WTC11 (cell line): Measurements from ENCODE around the gene BRSK1. TPM values are rescaled to one million over a fixed set of nuclear protein-coding genes. Genes with fewer than 3 reads are reported as not detected.

ENCODE experiments used
- ATAC-seq: fragments of 200-7000 bp; cut with Tn5 transposase; 2 replicates; pipeline ENCODE4 v1.10.0; 2021; ENCODE audit warnings: mild to moderate bottlenecking, moderate library complexity
- Bru-seq: library from RNA; stranded (reverse); fragments of 400-500 nt; gene quantifications from one replicate; lab custom pipeline; 2021; lab: Mats Ljungman, UMichigan
- CTCF ChIA-PET: fragments of 300-600 bp; sonication (Branson Sonifier 250); formaldehyde crosslinking; loops from one replicate; lab custom pipeline; 2021; ENCODE audit warnings: antibody characterized with exemption; lab: Charles Lee
- POLR2A ChIA-PET: fragments of 350-600 bp; sonication (Branson Sonifier 250); formaldehyde crosslinking; loops from one replicate; lab custom pipeline; 2021; ENCODE audit warnings: antibody characterized with exemption; lab: Charles Lee
- DNase-seq: peaks from one replicate; pipeline ENCODE4 v3.0.0; 2021; ENCODE audit warnings: low spot score
- H3K27ac Mint-ChIP-seq: 2 replicates; pipeline ENCODE4 v1.8.0; 2021; ENCODE audit warnings: mixed read lengths
- H3K27me3 Mint-ChIP-seq: 2 replicates; pipeline ENCODE4 v1.8.0; 2021; ENCODE audit warnings: low read depth, mild to moderate bottlenecking, moderate library complexity, mixed read lengths
- H3K36me3 Mint-ChIP-seq: 2 replicates; pipeline ENCODE4 v1.8.0; 2021; ENCODE audit warnings: mixed read lengths
- H3K4me1 Mint-ChIP-seq: 2 replicates; pipeline ENCODE4 v1.8.0; 2022; ENCODE audit warnings: mixed read lengths
- H3K4me3 Mint-ChIP-seq: 2 replicates; pipeline ENCODE4 v1.8.0; 2021; ENCODE audit warnings: mild to moderate bottlenecking, moderate library complexity, mixed read lengths
- H3K9me3 Mint-ChIP-seq: 2 replicates; pipeline ENCODE4 v1.8.0; 2021; ENCODE audit warnings: mixed read lengths
- AFF4 ChIP-seq: sonication (generic); formaldehyde crosslinking; IDR thresholded peaks from 2 replicates; pipeline ENCODE4 v1.8.1; 2023; ENCODE audit warnings: mild to moderate bottlenecking, missing genetic modification reagents, borderline replicate concordance
- ATF3 ChIP-seq: sonication (generic); formaldehyde crosslinking; conservative IDR thresholded peaks from 2 replicates; pipeline ENCODE4 v1.8.1; 2022; ENCODE audit warnings: mild to moderate bottlenecking, missing genetic modification reagents
- ETV6 ChIP-seq: sonication (generic); formaldehyde crosslinking; IDR thresholded peaks from 2 replicates; pipeline ENCODE4 v1.8.1; 2022; ENCODE audit warnings: mild to moderate bottlenecking, missing genetic modification reagents
- GTF2I ChIP-seq: fragments of 250-450 bp; sonication (Bioruptor Pico); conservative IDR thresholded peaks from 2 replicates; pipeline ENCODE4 v1.4.0; 2021; ENCODE audit warnings: mild to moderate bottlenecking
- HMGXB4 ChIP-seq: sonication (generic); formaldehyde crosslinking; IDR thresholded peaks from 2 replicates; pipeline ENCODE4 v1.8.1; 2023; ENCODE audit warnings: mild to moderate bottlenecking, moderate library complexity, missing genetic modification reagents
- NFATC4 ChIP-seq: fragments of 250-450 bp; sonication (Bioruptor Pico); IDR thresholded peaks from 2 replicates; pipeline ENCODE4 v1.9.0; 2021; ENCODE audit warnings: mild to moderate bottlenecking
- NR3C1 ChIP-seq: sonication (generic); formaldehyde crosslinking; conservative IDR thresholded peaks from 2 replicates; pipeline ENCODE4 v1.8.1; 2023; ENCODE audit warnings: low read depth, mild to moderate bottlenecking, missing genetic modification reagents
- SMAD3 ChIP-seq: sonication (generic); formaldehyde crosslinking; IDR thresholded peaks from 2 replicates; pipeline ENCODE4 v1.8.0; 2022; ENCODE audit warnings: missing genetic modification reagents, mild to moderate bottlenecking, borderline replicate concordance
- SMAD4 ChIP-seq: sonication (generic); formaldehyde crosslinking; IDR thresholded peaks from 2 replicates; pipeline ENCODE4 v1.8.0; 2022; ENCODE audit warnings: mild to moderate bottlenecking, missing genetic modification reagents
- SOX15 ChIP-seq: fragments of 250-450 bp; sonication (Bioruptor Pico); IDR thresholded peaks from 2 replicates; pipeline ENCODE4 v1.9.0; 2021; ENCODE audit warnings: mild to moderate bottlenecking
- ZNF121 ChIP-seq: sonication (generic); formaldehyde crosslinking; IDR thresholded peaks from 2 replicates; pipeline ENCODE4 v1.8.0; 2023; ENCODE audit warnings: missing genetic modification reagents
- ZNF219 ChIP-seq: sonication (generic); formaldehyde crosslinking; IDR thresholded peaks from 2 replicates; pipeline ENCODE4 v1.8.0; 2023; ENCODE audit warnings: missing genetic modification reagents, mild to moderate bottlenecking, borderline replicate concordance
- ZNF317 ChIP-seq: sonication (generic); formaldehyde crosslinking; IDR thresholded peaks from 2 replicates; pipeline ENCODE4 v1.8.1; 2023; ENCODE audit warnings: low read depth, mild to moderate bottlenecking, moderate library complexity, missing genetic modification reagents, borderline replicate concordance
- ZNF396 ChIP-seq: fragments of 250-450 bp; sonication (Bioruptor Pico); IDR thresholded peaks from 2 replicates; pipeline ENCODE4 v1.8.0; 2021; ENCODE audit warnings: mild to moderate bottlenecking, moderate library complexity, borderline replicate concordance
- long read RNA-seq, 3 experiments: library from RNA in 1 of 3; library from capped mRNA in 1 of 3; library from polyadenylated mRNA in 1 of 3; unstranded in 2 of 3; stranded (forward) in 1 of 3; transcript quantifications; one replicate each; pipeline ENCODE4 v2.0.0, GENCODE V29; 2021
- total RNA-seq: library from RNA; stranded (reverse); gene quantifications from 3 replicates; pipeline ENCODE4 v1.2.3, GENCODE V29; 2021
- TF ChIP-seq, protein P1 (sequence below): fragments of 250-450 bp; sonication (Bioruptor Pico); IDR thresholded peaks from 2 replicates; pipeline ENCODE4 v1.8.0; 2021; ENCODE audit warnings: mild to moderate bottlenecking
- TF ChIP-seq, protein P2 (sequence below): fragments of 250-450 bp; sonication (Bioruptor Pico); IDR thresholded peaks from 2 replicates; pipeline ENCODE4 v1.9.0; 2021; ENCODE audit warnings: mild to moderate bottlenecking
- TF ChIP-seq, protein P3 (sequence below): fragments of 250-450 bp; sonication (Bioruptor Pico); conservative IDR thresholded peaks from 2 replicates; pipeline ENCODE4 v1.9.0; 2021; ENCODE audit warnings: mild to moderate bottlenecking

Gene BRSK1
- total RNA-seq (49.2 to 52.4 TPM (median 49.7 TPM) in 3 replicates), Bru-seq, nascent RNA (percentile 49 among the genes with signal in this experiment)
- long read RNA-seq, experiment 1, partial matches to known transcripts, result 8 of 17 reads
- long read RNA-seq, experiment 1, other reads (novel, unspliced or antisense), result 7 of 17 reads
- long read RNA-seq, experiment 2, partial matches to known transcripts, result 12 of 23 reads
- long read RNA-seq, experiment 2, other reads (novel, unspliced or antisense), result 9 of 23 reads
- long read RNA-seq, experiment 3, result 0 reads

GRCh38 chr19:55283548-55284377, at the start of gene BRSK1:
BRSK1 (plus strand) TSS chr19:55283997; CDS start chr19:55284443, 446 bp downstream.
- Mint-ChIP-seq H3K27ac (no peak within 1 kb of the TSS), H3K27me3 (no peaks in the 10 kb centered on the region), H3K4me1 (peaks cover 23% of the 10 kb centered on the region), H3K4me3 (peak within 1 kb of the TSS; percentile 69), H3K9me3 (no peaks in the 10 kb centered on the region), H3K36me3 (no peaks in the 10 kb centered on the region)
- no peak for ATAC-seq
- ChIA-PET CTCF (interaction anchor here (0.7 to 1.0 kb wide), 2 partner anchors 18 to 137 kb away, joined by 3 to 5 read pairs; no protein-coding TSS in a partner anchor), POLR2A (interaction anchor here (0.6 to 1.3 kb wide), 2 partner anchors 25 to 34 kb away, joined by 3 read pairs; partner anchors contain the start of gene PPP6R1)
- TF ChIP-seq HMGXB4 (CRISPR knock-in tag) (no peak), SMAD4 (CRISPR knock-in tag) (no peak), ATF3 (CRISPR knock-in tag) (no peak)
- peak; percentile 84 for DNase-seq

- no peak for DNase-seq
- ChIA-PET CTCF (no interaction called here), POLR2A (no interaction called here)
- ATAC-seq, result no peak
- H3K36me3 Mint-ChIP-seq, result peaks cover 46% of the 10 kb centered on the region
- no peak overlapping the region for H3K27ac Mint-ChIP-seq
- no peaks in the 10 kb centered on the region for H3K4me1 Mint-ChIP-seq
- no peak overlapping the region for H3K4me3 Mint-ChIP-seq
- no peaks in the 10 kb centered on the region for H3K27me3 Mint-ChIP-seq
- no peaks in the 10 kb centered on the region for H3K9me3 Mint-ChIP-seq
- TF ChIP-seq, protein P1, sequence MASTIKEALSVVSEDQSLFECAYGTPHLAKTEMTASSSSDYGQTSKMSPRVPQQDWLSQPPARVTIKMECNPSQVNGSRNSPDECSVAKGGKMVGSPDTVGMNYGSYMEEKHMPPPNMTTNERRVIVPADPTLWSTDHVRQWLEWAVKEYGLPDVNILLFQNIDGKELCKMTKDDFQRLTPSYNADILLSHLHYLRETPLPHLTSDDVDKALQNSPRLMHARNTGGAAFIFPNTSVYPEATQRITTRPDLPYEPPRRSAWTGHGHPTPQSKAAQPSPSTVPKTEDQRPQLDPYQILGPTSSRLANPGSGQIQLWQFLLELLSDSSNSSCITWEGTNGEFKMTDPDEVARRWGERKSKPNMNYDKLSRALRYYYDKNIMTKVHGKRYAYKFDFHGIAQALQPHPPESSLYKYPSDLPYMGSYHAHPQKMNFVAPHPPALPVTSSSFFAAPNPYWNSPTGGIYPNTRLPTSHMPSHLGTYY (CRISPR knock-in tag), result no peak
- TF ChIP-seq GTF2I (no peak), ZNF396 (no peak), NR3C1 (no peak), AFF4 (no peak), SMAD3 (CRISPR knock-in tag) (no peak), SOX15 (CRISPR knock-in tag) (no peak), NFATC4 (CRISPR knock-in tag) (no peak), ZNF219 (CRISPR knock-in tag) (no peak), ZNF121 (no peak), ETV6 (CRISPR knock-in tag) (no peak), ZNF317 (no peak)
- TF ChIP-seq, protein P2, sequence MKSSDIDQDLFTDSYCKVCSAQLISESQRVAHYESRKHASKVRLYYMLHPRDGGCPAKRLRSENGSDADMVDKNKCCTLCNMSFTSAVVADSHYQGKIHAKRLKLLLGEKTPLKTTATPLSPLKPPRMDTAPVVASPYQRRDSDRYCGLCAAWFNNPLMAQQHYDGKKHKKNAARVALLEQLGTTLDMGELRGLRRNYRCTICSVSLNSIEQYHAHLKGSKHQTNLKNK, result no peak
- TF ChIP-seq, protein P3, sequence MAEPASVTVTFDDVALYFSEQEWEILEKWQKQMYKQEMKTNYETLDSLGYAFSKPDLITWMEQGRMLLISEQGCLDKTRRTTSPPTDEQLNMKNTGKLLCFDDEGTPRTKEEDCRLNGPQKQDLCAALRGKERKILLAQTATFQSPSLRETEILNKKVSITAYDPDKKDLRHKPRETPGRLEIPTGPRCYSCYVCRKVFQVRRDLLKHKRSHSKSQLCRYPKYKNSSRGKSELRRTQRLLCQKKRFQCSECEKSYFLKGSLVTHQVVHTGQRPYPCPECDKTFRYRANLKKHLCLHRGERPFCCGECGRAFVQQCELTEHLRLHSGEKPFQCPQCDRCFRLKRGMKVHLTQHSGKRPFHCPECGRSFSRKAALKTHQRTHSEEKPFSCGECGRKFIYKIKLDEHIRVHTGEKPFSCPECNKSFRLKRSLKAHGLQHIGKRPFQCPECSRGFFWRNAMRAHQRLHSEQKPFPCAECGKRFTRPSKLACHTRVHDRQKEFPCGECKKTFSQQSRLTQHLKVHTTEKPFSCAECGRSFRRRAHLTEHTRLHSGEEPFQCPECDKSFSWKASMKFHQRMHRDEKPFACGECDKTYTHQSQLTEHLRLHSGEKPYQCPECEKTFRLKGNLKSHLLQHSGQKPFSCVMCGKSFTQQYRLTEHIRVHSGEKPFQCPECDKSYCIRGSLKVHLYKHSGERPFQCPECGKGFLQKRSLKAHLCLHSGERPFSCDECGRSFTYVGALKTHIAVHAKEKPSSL, result no peak
These were observed 45.8 kb upstream of the BRSK1 start for GRCh38 chr19:55238030-55238429.
